Measurements from ENCODE around the gene VAV2. TPM values are rescaled to one million over a fixed set of nuclear protein-coding genes. Genes with fewer than 3 reads are reported as not detected.

Gene VAV2
- total and polyA plus RNA-seq, 2 experiments from 2014 or later = 8.1 to 28.9 TPM

DNA sequence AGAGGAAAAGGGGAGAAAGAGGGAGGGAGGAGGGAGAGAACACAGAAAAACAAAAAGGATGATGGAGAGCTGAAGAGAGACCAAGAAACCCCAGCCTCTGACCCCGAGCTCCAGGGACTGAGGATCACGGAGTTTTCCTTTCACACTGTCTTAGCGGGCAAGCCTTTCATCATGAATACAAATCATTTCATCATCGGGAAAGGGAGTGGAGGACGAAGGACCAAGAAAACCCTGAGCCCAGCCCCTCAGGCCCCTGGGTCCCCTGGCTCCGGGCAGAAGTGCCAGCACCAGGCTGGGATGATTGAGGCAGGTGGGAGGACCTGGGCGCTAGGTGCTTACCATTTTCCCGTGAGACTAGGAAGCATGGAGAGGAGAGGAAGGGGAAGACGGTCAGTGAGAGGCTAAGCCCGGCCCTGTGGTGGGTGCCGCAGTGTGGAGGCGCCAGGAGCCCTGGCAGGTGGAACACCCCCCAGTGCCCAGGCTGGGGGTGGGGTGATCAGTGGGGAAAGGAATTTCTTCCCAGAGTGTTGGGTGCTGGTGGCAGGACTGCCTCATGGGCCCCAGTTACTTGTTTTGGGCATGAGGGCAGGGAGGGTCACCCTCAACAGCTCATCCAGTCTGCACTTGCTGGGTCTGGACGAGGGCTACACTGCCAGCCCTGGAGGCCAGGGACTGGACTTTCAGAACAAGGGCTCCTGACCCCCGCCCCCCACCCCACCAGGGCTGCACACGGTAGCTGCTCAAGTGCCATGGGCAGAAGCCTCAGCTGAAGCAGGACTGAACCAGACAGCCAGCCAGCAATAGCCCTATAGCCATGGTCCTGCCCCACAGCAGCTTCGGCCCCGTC, 205.0 kb downstream of the VAV2 start:
- Histone ChIP-seq H3K4me2 (no peak overlapping the region), H4K20me1 (replicated peaks; ENCODE audit: insufficient read depth) (no peaks in the 10 kb centered on the region), H3K4me3 (no peak overlapping the region), H3K27me3 (ENCODE audit: insufficient read depth) (no peaks in the 10 kb centered on the region), H2AFZ (no peak overlapping the region), H3K9me2 (ENCODE audit: insufficient read depth) (no peaks in the 10 kb centered on the region), H3K4me1 (ENCODE audit: insufficient read depth) (no peaks in the 10 kb centered on the region), H3F3A (replicated peaks; ENCODE audit: low read depth) (no peaks in the 10 kb centered on the region), H3K36me3 (ENCODE audit: insufficient read depth) (no peaks in the 10 kb centered on the region), H3K79me2 (replicated peaks; ENCODE audit: insufficient read depth) (no peaks in the 10 kb centered on the region), H3K27ac (ENCODE audit: low read depth) (no peak overlapping the region)
- no peak for TF ChIP-seq EZH2 (IDR thresholded peaks at IDR 0.05; ENCODE audit: low read depth, unreplicated experiment)
- TF ChIP-seq ZNF331 (CRISPR knock-in tag; IDR thresholded peaks at IDR 0.05; ENCODE audit: low read depth) = no peak
- TF ChIP-seq EZH2phosphoT487 (IDR thresholded peaks at IDR 0.05; ENCODE audit: unreplicated experiment) = no peak
- TF ChIP-seq STAT1 (IDR thresholded peaks at IDR 0.05; ENCODE audit: unreplicated experiment) = no peak
- TF ChIP-seq POLR2AphosphoS5 (IDR thresholded peaks at IDR 0.05; ENCODE audit: low read depth) = no peak
- TF ChIP-seq, protein P1, sequence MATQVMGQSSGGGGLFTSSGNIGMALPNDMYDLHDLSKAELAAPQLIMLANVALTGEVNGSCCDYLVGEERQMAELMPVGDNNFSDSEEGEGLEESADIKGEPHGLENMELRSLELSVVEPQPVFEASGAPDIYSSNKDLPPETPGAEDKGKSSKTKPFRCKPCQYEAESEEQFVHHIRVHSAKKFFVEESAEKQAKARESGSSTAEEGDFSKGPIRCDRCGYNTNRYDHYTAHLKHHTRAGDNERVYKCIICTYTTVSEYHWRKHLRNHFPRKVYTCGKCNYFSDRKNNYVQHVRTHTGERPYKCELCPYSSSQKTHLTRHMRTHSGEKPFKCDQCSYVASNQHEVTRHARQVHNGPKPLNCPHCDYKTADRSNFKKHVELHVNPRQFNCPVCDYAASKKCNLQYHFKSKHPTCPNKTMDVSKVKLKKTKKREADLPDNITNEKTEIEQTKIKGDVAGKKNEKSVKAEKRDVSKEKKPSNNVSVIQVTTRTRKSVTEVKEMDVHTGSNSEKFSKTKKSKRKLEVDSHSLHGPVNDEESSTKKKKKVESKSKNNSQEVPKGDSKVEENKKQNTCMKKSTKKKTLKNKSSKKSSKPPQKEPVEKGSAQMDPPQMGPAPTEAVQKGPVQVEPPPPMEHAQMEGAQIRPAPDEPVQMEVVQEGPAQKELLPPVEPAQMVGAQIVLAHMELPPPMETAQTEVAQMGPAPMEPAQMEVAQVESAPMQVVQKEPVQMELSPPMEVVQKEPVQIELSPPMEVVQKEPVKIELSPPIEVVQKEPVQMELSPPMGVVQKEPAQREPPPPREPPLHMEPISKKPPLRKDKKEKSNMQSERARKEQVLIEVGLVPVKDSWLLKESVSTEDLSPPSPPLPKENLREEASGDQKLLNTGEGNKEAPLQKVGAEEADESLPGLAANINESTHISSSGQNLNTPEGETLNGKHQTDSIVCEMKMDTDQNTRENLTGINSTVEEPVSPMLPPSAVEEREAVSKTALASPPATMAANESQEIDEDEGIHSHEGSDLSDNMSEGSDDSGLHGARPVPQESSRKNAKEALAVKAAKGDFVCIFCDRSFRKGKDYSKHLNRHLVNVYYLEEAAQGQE (IDR thresholded peaks at IDR 0.05; ENCODE audit: unreplicated experiment) = no peak
- TF ChIP-seq CREB1 (CRISPR knock-in tag; IDR thresholded peaks at IDR 0.05; ENCODE audit: low read depth) = no peak
- TF ChIP-seq, protein P2, sequence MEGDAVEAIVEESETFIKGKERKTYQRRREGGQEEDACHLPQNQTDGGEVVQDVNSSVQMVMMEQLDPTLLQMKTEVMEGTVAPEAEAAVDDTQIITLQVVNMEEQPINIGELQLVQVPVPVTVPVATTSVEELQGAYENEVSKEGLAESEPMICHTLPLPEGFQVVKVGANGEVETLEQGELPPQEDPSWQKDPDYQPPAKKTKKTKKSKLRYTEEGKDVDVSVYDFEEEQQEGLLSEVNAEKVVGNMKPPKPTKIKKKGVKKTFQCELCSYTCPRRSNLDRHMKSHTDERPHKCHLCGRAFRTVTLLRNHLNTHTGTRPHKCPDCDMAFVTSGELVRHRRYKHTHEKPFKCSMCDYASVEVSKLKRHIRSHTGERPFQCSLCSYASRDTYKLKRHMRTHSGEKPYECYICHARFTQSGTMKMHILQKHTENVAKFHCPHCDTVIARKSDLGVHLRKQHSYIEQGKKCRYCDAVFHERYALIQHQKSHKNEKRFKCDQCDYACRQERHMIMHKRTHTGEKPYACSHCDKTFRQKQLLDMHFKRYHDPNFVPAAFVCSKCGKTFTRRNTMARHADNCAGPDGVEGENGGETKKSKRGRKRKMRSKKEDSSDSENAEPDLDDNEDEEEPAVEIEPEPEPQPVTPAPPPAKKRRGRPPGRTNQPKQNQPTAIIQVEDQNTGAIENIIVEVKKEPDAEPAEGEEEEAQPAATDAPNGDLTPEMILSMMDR (conservative IDR thresholded peaks at IDR 0.05; ENCODE audit: low read depth in 2 of 2) = no peak
- TF ChIP-seq, protein P3, sequence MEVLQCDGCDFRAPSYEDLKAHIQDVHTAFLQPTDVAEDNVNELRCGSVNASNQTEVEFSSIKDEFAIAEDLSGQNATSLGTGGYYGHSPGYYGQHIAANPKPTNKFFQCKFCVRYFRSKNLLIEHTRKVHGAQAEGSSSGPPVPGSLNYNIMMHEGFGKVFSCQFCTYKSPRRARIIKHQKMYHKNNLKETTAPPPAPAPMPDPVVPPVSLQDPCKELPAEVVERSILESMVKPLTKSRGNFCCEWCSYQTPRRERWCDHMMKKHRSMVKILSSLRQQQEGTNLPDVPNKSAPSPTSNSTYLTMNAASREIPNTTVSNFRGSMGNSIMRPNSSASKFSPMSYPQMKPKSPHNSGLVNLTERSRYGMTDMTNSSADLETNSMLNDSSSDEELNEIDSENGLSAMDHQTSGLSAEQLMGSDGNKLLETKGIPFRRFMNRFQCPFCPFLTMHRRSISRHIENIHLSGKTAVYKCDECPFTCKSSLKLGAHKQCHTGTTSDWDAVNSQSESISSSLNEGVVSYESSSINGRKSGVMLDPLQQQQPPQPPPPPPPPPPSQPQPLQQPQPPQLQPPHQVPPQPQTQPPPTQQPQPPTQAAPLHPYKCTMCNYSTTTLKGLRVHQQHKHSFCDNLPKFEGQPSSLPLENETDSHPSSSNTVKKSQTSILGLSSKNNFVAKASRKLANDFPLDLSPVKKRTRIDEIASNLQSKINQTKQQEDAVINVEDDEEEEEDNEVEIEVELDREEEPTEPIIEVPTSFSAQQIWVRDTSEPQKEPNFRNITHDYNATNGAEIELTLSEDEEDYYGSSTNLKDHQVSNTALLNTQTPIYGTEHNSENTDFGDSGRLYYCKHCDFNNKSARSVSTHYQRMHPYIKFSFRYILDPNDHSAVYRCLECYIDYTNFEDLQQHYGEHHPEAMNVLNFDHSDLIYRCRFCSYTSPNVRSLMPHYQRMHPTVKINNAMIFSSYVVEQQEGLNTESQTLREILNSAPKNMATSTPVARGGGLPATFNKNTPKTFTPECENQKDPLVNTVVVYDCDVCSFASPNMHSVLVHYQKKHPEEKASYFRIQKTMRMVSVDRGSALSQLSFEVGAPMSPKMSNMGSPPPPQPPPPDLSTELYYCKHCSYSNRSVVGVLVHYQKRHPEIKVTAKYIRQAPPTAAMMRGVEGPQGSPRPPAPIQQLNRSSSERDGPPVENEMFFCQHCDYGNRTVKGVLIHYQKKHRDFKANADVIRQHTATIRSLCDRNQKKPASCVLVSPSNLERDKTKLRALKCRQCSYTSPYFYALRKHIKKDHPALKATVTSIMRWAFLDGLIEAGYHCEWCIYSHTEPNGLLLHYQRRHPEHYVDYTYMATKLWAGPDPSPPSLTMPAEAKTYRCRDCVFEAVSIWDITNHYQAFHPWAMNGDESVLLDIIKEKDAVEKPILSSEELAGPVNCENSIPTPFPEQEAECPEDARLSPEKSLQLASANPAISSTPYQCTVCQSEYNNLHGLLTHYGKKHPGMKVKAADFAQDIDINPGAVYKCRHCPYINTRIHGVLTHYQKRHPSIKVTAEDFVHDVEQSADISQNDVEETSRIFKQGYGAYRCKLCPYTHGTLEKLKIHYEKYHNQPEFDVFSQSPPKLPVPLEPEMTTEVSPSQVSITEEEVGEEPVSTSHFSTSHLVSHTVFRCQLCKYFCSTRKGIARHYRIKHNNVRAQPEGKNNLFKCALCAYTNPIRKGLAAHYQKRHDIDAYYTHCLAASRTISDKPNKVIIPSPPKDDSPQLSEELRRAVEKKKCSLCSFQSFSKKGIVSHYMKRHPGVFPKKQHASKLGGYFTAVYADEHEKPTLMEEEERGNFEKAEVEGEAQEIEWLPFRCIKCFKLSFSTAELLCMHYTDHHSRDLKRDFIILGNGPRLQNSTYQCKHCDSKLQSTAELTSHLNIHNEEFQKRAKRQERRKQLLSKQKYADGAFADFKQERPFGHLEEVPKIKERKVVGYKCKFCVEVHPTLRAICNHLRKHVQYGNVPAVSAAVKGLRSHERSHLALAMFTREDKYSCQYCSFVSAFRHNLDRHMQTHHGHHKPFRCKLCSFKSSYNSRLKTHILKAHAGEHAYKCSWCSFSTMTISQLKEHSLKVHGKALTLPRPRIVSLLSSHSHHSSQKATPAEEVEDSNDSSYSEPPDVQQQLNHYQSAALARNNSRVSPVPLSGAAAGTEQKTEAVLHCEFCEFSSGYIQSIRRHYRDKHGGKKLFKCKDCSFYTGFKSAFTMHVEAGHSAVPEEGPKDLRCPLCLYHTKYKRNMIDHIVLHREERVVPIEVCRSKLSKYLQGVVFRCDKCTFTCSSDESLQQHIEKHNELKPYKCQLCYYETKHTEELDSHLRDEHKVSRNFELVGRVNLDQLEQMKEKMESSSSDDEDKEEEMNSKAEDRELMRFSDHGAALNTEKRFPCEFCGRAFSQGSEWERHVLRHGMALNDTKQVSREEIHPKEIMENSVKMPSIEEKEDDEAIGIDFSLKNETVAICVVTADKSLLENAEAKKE (CRISPR knock-in tag; IDR thresholded peaks at IDR 0.05) = no peak
- TF ChIP-seq NANOG (IDR thresholded peaks at IDR 0.05; ENCODE audit: borderline replicate concordance) = no peak
- TF ChIP-seq, protein P4, sequence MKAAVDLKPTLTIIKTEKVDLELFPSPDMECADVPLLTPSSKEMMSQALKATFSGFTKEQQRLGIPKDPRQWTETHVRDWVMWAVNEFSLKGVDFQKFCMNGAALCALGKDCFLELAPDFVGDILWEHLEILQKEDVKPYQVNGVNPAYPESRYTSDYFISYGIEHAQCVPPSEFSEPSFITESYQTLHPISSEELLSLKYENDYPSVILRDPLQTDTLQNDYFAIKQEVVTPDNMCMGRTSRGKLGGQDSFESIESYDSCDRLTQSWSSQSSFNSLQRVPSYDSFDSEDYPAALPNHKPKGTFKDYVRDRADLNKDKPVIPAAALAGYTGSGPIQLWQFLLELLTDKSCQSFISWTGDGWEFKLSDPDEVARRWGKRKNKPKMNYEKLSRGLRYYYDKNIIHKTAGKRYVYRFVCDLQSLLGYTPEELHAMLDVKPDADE (IDR thresholded peaks at IDR 0.05) = no peak
- no peak for TF ChIP-seq JUNB (IDR thresholded peaks at IDR 0.05; ENCODE audit: unreplicated experiment)
- TF ChIP-seq ZNF114 (CRISPR knock-in tag; IDR thresholded peaks at IDR 0.05) = no peak
- no peak for ATAC-seq
- Mint-ChIP-seq H3K4me1 (peaks cover 7% of the 10 kb centered on the region), H3K9me3 (no peaks in the 10 kb centered on the region), H3K27ac (no peak overlapping the region), H3K36me3 (ENCODE audit: low read depth) (peaks cover 10% of the 10 kb centered on the region; the same call in 2 of the 3 replicates), H3K27me3 (ENCODE audit: insufficient read depth, low read depth, poor library complexity) (peaks cover 15% of the 10 kb centered on the region), H3K4me3 (no peak overlapping the region)
- DNase-seq (ENCODE audit: low spot score) = no peak

All from GM23338 (cell line).